Tibial nerve (tissue), 3 donors: ENCODE measurements around the gene HTR1D.

Experiments
- CTCF ChIP-seq, 5 experiments: fragments of 200-600 bp in 3 of 5; fragments of 450-650 bp in 2 of 5; sonication (generic) in 3 of 5; IDR thresholded peaks; one replicate each; pipeline ENCODE4 v1.5.1; 2016 to 2019; ENCODE audit warnings: antibody characterized with exemption in 5 of 5, mild to moderate bottlenecking in 3 of 5, moderate library complexity in 2 of 5
- POLR2A ChIP-seq, 2 donors: fragments of 450-650 bp; IDR thresholded peaks; one replicate each; pipeline ENCODE4 v1.6.1; 2017; ENCODE audit warnings: antibody characterized with exemption in 2 of 2, mild to moderate bottlenecking in 2 of 2, moderate library complexity in 2 of 2

GRCh38 chr1:23156940-23157339, 60.4 kb downstream of the HTR1D start:
- no peak for TF ChIP-seq POLR2A (IDR thresholded peaks at IDR 0.05)
- TF ChIP-seq CTCF (IDR thresholded peaks at IDR 0.05): no peak
